GM04504 (cell line): Measurements from ENCODE around the gene CUTA.

Experiments used
- DNase-seq: peaks from one replicate; pipeline ENCODE4 v3.0.0-alpha.2; 2012; ENCODE audit warnings: low read depth

Gene CUTA

GRCh38 chr6:33417903-33418689 lies at the start of gene CUTA:
CUTA (minus strand) TSS chr6:33418107; CDS start chr6:33418000, 107 bp downstream.
- peak; percentile 99 for DNase-seq

- DNase-seq, result no peak
These were observed 49.2 kb upstream of the CUTA start for GRCh38 chr6:33467091-33467490.

- DNase-seq, result no peak
These were observed 48.3 kb upstream of the CUTA start for GRCh38 chr6:33466075-33466735.

GRCh38 chr6:33459226-33459625 lies 41.3 kb upstream of the CUTA start:
- no peak for DNase-seq

- DNase-seq, result no peak
These were observed 40.8 kb upstream of the CUTA start for GRCh38 chr6:33458676-33459075.

GRCh38 chr6:33456156-33456555 lies 38.2 kb upstream of the CUTA start:
- no peak for DNase-seq

GRCh38 chr6:33455051-33455450 lies 37.1 kb upstream of the CUTA start:
- no peak for DNase-seq

GRCh38 chr6:33454009-33454946 lies 36.4 kb upstream of the CUTA start, which contains the start of gene ZBTB9:
ZBTB9 (plus strand) TSS chr6:33454576; CDS start chr6:33455101, 525 bp downstream.
- peak; percentile 91 for DNase-seq

GRCh38 chr6:33453393-33454008 lies 35.6 kb upstream of the CUTA start:
- no peak for DNase-seq

- no peak for DNase-seq
These were observed 34.6 kb upstream of the CUTA start for GRCh38 chr6:33452496-33452895.

- DNase-seq, result no peak
These were observed 33.7 kb upstream of the CUTA start for GRCh38 chr6:33451606-33452005.

GRCh38 chr6:33450434-33450833 lies 32.5 kb upstream of the CUTA start:
- DNase-seq, result no peak

- DNase-seq, result no peak
These were observed 28.4 kb upstream of the CUTA start for GRCh38 chr6:33446356-33446755.

GRCh38 chr6:33445119-33445603 lies 27.3 kb upstream of the CUTA start:
- no peak for DNase-seq

GRCh38 chr6:33443619-33444504 lies 26.0 kb upstream of the CUTA start:
- DNase-seq, result no peak

- DNase-seq, result no peak
These were observed 25.1 kb upstream of the CUTA start for GRCh38 chr6:33443025-33443424.

GRCh38 chr6:33442283-33442682 lies 24.4 kb upstream of the CUTA start:
- DNase-seq, result no peak

- no peak for DNase-seq
These were observed 23.6 kb upstream of the CUTA start for GRCh38 chr6:33441457-33441856.

- no peak for DNase-seq
These were observed 22.9 kb upstream of the CUTA start for GRCh38 chr6:33440649-33441309.
